ENCODE measurements around the gene ARHGAP22.
"Not testable (repeated sequence)": the region's sequence is repeated elsewhere in the genome, so short reads cannot be mapped to it uniquely, and the experiment has no call there.

ARHGAP22 gene

DNA sequence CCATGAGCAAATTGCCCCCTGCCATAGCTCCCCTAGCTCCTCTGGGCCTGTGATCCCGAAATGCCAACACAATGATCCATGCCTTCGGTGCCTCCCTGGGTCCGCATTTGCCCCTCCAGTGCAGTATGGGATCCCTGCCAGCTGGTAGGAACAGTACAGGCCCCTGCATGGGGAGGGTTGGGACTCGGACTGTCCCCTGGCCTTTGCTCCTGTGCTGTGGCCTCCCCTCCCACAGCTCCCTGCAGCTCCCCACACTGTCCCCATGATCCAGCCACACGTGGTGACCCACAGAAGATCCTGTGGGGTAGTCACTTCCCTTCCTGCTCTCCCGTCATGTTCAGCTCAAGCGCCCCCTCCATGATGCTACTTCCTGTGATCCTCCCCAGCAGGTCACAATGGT lies 158.1 kb downstream of the ARHGAP22 start:
- no peak for DNase-seq

DNA sequence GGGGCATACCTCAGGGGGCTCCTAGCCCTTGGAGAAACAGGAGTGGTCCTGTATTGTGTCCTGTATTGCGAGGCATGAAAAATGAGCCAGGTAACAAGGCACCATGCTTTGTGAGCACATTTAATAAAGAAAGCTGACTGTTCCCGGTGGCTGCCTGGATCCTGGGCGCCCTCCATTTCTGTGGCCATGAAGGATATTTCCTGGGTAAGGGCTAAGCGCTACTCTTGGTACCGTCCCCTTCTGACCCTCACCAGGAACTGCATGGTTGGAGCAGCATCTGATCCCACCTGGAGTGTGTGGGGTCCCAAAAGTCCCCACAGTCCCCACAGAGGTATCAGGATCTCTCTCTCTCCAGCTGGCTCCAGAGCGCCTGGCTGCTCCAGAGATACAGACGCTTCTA lies 158.9 kb downstream of the ARHGAP22 start:
- no peak for DNase-seq

DNA sequence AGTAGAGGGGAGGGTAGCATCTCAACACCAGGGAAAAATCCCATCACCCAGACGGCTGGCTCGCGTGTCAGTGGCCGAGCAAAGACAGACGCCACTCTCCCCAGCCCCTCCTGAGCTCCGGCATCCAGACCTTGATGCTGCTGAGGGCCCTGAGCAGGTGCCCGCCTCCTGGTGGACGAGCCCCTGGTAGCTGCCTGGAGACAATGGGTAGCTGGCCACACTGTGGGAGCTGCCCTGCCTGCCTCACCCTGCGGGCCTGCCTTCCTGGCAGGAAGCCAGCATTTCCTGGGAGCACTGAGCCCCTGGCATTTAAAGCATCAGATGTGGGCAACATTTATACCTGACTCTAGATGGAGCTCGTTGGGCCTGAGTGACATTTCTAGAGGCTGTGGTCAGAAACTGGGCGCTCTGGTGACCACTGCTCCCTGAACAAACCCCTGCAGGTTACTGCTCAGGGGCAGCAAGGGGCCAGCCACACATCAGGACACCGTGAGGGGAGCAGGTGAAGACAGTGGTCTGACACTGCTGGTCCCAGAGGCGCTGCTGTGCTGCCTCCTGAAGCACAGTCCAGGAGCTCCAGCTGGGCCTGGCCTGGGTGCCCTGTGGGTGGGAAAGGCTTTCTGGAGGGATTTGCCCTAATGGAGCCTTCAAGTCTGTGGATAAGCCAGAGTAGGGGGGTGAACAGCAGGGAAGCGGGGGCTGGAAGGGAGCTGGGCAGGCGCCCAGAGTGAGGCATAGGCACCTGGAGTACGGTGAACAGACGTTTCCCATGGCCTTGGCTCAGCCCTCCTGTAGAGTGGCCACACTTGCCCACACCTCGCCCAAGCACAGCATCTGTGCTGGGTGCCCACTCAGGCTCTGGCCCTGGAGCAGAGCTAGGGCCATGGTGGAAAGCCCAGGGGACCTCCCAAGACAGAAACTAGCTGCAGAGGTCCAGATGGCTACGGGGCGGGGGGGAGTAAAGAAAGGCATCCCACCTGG lies 159.7 kb downstream of the ARHGAP22 start:
- no peak for DNase-seq

DNA sequence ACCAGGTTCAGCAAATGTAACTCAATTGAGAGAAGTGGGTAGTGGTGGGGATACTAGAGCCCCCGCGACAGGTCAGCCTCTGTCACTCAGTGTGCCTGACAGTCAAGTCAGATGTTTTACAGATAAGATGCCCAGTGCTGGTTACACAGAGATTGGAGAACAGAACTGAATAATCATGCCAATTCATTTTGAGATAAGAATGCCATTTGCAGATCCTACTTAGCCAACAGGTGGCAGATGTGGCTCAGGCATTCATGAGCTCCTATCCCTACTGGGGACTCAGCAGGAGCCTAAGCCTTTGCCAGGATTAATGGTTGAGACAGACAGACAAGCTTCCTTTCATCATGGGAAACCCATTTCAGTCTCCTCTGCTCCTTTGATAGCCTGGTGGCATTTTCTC lies 160.6 kb downstream of the ARHGAP22 start:
- no peak for DNase-seq

DNA sequence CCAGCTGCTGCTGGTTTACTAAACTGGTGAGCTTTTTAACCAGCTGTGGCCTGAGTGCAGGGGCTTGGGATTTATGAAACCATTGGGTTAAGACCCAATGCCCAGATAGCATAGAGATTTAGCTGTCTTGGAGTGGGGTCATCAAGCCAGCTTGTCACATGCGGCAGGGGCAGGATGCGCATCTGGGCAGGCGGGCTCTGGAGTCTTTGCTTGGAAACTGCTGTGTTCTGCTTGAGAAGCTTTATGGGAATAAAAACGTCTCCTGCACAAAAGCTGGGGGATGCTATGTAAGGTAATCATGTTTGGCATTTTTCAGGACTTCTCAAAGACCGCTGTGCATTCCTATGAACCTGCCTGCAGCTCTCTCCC lies 162.1 kb downstream of the ARHGAP22 start:
- DNase-seq: no peak

DNA sequence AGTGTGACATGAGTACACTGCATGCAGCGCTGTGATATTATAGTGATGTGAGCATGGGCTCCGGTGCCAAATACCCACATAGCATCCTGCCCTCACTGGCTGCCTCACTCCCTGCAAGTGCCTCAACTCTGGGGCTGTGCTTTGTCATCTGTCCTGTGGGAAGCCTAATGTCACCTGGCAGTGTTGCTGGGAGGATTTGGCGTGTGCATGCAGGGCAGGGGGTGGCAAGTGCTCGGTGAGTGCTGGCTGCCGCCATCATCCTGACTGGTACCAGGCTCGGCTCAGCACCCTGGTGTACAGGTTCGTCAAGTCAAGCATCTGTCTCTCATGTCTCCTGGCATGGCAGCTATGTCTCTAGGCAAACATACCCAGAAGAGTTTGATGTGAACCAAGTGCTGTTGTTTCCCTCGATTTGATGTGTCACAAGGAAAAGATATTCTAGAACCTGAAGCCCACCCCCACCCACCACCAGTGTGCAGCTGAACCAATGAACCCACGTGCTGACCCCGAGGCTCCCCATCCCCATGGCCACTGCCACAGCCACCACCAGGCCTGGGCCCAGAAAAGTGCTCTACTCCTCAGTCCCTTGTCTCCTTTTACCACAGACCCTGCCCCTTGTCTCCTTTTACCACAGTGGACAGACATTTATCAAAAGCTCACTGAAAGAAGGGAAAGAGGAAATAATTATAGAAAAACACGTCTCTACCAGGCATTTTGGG lies 162.6 kb downstream of the ARHGAP22 start:
- DNase-seq: no peak

DNA sequence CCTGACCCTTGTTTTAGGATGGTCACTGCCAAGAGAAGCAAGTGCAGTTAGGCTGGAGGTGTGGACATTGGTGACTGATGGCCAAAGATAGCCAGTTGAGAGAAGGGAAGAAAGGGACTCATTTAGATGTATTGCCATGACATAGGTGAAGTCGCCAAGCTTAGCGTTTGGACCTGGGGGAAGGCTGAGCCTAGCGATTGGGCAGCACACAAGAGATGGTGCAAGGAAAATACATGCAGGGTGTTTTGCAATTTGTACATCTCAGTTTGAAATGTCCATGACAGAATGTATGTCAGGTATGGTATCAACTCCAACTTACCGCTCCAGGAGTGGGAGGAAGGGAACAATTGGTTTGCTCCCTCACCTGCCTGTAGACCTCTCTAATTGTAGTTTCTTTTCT lies 164.1 kb downstream of the ARHGAP22 start:
- DNase-seq: no peak

DNA sequence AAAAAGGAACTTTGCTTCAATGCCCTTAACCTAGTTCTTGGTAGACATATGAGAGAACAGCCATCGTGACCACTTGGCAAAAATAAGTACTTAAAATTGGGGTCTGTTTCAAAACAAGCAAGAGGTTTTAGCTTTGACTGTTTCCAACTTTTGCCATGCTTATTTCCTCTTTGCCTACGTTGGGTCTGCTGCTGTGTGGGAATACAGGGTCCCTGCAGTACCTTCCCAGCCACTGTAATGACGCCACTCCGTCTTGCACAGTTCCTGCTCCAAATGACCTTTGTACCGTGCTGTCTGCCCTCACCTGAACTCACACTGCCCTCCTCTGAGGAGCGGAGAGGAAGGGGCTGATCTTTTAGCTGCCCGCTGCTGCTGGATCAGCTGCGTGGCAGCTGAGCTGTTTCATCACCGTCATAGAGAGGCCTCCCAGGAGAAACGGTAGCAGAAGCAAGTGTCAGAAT lies 165.3 kb downstream of the ARHGAP22 start:
- no peak for DNase-seq

DNA sequence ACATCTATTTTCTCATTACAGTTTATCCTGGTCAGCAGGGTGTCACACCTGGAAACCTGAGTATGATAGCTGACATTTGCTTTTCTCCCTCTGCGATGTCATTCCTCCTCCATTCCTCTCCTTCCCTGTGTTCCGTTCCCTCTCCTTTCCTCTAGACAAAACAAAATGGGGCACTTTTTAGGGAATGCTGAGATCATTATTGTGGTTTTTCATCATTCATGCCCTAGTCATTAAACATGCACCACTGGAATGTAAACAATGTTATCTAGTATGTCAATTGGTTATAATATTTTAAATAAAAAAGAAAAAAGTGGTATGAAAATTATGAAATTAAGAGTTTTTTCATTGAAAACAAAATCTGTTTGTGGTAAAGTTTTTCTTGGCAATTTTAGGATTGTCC lies 165.8 kb downstream of the ARHGAP22 start:
- DNase-seq: no peak

DNA sequence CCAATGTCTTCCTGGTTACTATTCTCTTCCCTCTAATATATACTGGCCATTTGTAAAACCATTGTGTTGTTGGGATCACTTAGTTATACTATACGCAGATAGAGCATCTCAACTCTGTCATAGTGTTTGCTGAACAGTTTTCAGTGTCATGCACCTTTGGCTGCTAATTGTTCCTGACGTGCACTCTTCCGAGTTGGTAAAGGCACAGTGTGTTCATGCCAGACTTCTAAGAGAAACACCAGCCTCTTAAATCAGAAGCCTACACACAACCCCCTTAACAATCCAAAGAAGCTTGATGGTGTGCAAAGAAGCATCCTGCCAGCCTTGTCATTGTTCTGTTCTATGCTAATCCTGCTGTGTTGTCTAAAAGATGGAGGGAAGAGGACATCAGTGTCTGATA lies 167.3 kb downstream of the ARHGAP22 start:
- DNase-seq: no peak

DNA sequence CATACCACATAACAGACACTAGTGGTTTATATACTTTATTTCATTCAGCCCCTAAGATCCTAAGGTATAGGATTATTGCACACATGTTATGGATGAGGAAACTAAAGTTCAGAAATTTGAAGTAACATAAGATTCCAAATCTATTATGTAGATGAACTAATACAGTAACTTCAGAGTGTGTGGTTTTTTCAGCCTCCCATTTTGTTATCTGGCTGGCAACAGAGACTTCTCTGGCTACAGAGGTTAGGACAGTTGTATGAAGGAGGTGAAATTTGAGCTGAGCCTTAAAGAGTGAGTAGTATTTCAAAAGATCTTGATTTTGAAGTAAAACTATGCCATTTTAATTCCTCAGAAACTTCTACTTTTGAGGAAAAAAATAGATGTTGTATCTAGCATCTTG lies 173.0 kb downstream of the ARHGAP22 start:
- DNase-seq: no peak

DNA sequence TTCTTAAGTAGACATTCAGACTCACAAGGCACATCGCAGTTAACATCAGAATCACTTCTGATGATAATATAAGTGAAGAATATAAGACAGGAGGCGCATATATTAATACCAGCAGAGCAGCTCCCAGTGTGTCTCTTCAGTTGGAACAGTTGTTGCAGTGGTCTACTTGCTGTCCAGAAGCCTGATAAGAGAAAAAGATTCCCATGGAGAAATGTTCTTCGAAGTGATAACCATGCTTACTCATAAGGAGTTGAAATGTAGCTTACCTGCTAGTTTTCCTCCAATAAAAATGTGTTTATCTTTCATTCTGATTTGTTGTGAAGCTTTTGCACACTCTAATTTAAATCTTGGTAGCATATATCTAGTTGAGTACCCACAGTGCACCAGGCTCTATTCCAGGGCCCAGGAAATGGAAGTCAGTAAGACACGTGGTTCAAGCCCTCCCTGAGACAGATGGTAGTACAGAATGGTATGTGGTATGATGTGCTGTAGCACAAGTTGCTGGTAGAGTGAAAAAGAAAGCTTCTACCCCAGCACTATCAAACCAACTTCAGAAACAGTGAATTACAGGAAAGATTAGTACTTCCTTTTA lies 174.4 kb downstream of the ARHGAP22 start:
- no peak for DNase-seq

DNA sequence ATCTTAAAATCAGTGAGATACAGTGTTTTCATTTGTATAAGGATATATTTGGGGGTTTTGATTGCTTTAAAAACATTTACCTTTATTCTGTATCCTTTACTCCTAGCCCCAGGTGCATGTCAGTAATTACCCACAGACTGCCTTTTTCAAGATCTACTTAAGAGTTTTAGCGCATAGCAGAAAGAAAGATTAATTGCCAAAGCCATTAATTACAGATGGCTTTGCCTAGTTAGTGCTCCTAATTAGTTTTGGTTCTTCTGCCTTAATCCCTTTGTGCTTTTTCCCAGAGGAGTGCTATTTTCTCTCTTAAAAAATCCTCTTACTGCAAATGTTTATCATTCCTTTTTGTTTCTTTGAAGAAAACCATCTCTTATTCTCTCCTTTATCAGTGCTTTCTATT lies 175.6 kb downstream of the ARHGAP22 start:
- no peak for DNase-seq

DNA sequence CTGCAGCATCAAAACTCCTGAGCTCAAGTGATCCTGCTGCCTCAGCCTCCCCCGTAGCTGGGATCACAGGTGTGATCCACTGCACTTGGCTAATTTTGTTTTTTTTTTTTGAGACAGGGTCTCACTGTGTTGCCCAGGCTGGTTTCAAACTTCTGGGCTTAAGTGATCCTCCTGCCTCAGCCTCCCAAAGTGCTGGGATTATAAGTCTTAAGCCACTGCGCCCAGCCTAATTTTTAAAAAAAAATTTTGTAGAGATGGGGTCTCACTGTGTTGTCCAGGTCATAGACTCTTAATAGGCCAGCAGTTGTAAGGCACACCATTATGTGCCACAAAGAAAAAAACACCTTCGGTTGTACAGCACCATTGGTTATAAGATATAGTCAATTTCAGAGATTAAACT lies 176.0 kb downstream of the ARHGAP22 start:
- no peak for DNase-seq

DNA sequence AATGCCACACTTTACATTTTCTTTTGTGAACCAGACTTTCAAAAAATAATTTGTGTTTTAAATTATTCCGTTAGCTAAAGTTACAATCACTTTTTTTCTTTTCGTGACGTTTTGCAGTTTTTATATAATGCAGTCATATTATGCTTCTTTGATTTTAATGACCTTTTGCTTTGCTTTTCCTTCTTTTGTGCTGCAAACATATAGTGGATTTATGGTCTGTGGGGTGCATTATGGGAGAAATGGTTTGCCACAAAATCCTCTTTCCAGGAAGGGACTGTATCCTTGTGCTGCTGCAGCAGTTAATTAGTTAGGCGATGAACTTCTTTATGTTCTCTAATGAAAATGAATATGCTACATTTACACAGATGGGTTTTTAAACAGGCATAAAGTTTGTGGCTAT lies 181.0 kb downstream of the ARHGAP22 start:
- DNase-seq: no peak

DNA sequence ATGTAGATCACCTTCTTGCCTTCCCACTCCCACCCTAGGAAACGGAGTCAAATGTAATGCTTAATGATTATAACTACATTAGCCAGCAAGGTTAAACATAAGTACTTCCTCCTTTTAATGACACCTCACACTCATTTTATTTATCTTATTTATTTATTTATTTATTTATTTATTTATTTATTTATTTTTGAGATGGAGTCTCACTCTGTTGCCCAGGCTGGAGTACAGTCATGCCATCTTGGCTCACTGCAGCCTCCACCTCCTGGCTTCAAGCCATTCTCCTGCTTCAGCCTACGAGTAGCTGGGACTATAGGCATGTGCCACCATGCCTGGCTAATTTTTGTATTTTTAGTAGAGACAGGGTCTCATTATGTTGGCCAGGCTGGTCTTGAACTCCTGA lies 183.0 kb downstream of the ARHGAP22 start:
- DNase-seq: not testable (repeated sequence)

DNA sequence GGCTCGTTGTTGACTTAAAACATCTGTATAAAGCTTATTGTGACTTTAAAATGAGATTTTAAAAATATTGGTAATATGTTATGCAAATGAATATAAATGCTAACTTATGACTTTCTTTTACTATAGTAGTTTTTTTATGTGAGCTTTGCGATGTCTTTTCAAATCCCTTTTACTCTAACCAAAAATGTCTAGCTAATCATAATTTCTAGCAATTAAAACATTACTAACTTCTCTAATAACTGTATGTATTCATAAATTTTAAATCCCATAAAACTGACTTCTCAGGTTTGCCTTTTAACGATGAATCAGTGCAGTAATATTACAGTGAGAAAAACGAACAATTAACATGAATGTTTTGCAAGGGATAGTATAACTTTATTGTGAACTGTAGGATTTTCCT lies 185.2 kb downstream of the ARHGAP22 start:
- no peak for DNase-seq

DNA sequence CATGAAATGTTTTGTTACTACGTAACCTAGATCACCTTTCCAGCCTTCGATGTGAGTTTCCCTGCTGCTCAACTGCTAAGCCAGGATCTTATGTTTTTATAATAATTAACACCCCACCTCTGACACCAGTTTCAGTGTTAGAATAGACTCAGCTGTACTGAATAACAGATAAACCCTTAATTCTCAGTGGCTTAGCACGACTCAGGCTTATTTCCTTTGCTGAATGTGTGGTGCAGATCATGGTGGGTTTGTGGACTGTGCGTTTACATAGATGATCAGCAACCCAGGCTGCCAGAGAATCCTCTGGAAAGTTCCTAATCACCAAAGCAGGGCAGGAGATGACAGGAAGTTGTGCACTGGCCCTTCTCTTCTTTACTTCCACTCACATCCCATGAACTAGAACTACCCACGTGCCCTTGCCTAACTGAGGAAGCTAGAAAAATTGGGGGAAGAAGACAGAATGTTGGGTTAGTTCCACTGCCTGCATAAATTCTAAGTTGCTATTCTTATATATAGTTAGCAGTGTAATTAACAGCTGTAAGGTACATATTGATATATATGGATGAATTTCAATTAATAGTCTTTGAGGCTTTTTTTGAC lies 186.6 kb downstream of the ARHGAP22 start:
- DNase-seq: no peak

DNA sequence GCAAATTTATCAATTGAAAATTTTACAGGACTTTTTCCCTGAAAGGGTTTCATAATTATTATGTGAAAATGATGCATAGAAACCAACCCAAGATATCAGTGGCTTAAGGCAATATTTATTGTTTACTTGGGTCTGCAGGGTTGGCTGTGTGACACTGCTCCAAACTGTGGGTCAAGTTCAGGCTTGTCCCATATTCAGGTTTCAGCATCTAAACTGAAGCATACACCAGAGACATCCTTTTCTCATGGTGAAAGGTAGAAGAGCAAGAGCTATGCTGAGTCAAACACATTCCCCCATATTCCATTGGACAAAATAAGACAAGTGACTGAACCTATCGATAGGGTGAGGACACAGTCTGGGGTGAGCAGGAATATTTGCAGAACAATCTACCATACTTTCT lies 187.5 kb downstream of the ARHGAP22 start:
- DNase-seq: no peak

DNA sequence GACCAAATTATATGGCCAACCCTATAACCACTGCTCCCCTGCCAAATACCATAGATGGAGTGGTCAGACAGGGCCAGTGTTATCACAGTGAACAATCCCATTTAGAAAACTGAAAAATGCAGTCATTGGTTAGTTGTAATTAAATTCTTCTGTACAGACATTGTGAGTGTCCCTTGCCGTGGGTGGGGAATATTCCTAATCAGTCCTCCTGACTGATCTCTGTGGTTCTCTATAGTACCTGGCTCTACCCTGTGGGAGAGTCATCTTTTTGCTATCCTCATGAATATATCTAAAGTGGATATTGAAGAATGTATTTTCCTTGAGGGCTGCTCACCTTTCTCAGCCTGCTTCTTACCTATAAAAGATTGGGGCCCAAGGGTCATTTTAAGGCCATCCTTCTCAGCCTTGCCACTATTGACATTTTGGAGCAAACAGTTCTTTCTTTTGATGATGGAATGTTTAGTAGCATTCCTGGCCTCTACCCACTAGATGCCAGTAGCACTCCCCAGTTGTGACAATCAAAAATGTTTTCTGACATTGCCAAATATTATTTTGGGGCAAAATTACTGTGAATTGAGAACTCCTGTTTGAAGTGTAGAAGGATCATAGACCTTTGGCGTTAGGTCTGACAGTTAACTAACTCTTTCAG lies 188.2 kb downstream of the ARHGAP22 start:
- no peak for DNase-seq

DNA sequence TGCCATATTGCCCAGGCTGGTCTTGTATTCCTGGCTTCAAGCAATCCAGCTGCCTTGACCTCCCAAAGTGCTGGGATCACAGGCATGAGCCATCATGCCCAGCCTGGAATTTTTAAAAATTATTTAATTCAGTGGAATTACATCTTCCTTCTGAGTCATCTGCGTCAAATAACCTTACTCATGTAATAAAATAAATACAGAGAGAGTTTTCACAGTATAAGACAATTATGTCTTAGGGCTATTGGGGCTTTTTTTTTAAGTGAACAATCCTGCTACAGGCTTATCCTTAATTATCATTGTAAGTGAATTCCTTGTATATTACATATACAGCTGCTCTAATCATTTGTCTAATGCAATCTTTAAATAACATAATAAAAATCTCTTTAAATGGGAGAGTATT lies 190.1 kb downstream of the ARHGAP22 start:
- DNase-seq: no peak

DNA sequence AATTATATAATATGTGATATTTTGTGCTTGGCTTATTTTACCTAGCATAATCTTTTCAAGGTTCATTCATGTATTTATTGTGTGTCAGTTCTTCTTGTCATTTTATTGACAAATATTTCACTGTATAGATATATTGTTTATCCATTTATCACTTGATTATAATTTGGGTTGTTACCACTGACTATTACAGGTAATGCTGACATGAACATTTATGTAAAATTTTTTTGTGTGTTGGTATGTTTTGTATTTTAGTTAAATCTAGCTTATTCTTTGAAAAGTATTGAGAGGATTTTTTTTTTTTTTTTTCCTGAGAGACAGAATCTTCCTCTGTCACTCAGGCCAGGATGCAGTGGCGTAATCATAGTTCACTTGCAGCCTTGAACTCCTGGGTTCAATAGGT lies 190.7 kb downstream of the ARHGAP22 start:
- DNase-seq: no peak

DNA sequence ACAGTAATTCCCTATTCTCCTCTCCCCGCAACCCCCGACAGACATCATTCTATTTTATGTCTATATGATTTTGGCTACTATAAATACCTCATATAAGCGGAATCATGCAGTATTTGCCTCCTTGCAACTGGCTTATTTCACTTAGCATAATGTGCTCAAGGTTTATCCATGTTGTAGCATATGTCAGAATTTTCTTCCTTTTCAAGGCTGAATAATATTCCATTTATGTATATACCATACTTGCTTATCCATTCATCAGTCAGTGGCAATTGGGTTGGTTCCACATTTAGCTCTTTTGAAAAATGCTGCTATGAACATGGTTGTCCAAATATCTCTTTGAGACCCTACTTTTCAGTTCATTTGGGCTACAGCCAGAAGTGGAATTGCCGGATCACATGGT lies 191.9 kb downstream of the ARHGAP22 start:
- DNase-seq: no peak

All from left hindlimb (tissue), 1 donor.